ENCODE results near the gene RYR2. TPM values are rescaled to one million over a fixed set of nuclear protein-coding genes. Genes with fewer than 3 reads are reported as not detected.

Gene RYR2
- total and polyA plus RNA-seq, 9 of the 15 experiments (the other 6 are each of a cell fraction or from before 2014, with no cell fraction given) = 0.03 to 0.42 (median 0.14) TPM

DNA sequence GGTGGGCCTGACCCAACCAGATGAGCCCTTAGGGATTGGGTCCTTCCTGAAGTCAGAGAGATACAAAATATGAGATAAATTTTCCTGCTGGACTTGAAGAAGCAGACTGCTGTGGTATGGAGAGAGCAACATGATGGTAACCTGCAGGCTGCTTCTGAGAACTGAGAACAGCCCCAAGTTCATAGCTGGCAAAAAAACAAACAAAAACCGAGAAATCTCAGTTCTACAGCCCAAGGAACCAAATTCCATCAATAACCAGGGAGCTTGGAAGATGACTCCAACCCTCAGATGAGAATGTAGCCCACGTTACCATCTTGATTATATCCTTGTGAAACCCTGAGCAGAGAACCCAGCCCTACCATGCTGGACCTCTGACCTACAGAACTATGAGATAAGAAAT, 532.6 kb downstream of the RYR2 start:
- Histone ChIP-seq H4K20me1 (replicated peaks; ENCODE audit: control insufficient read depth, insufficient read depth, low read length) (no peaks in the 10 kb centered on the region), H3K27ac (ENCODE audit: extremely low read depth, low read depth, low read length) (no peak overlapping the region), H3K9me1 (ENCODE audit: control insufficient read depth, insufficient read depth, low read length) (no peaks in the 10 kb centered on the region), H3K4me3 (no peak overlapping the region), H2AFZ (ENCODE audit: low read depth, low read length) (no peak overlapping the region), H3K79me2 (ENCODE audit: control insufficient read depth, insufficient read depth, low read length) (no peaks in the 10 kb centered on the region), H3K9me3 (replicated peaks; ENCODE audit: control insufficient read depth, insufficient read depth, low read depth, low read length) (no peaks in the 10 kb centered on the region), H3K9ac (ENCODE audit: insufficient read depth in 1 of 2, low read depth in 2 of 2, low read length in 2 of 2) (no peak overlapping the region), H3K4me1 (replicated peaks in 1 of 2; ENCODE audit: control insufficient read depth in 2 of 2, insufficient read depth in 2 of 2, low read length in 2 of 2) (no peaks in the 10 kb centered on the region), H3K36me3 (ENCODE audit: control insufficient read depth, insufficient read depth, low read length) (no peaks in the 10 kb centered on the region), H3K27me3 (ENCODE audit: control insufficient read depth in 2 of 2, insufficient read depth in 2 of 2, low read length in 2 of 2) (no peaks in the 10 kb centered on the region), H3K4me2 (ENCODE audit: insufficient read depth, low read length) (no peak overlapping the region)
- TF ChIP-seq POLR3A (IDR thresholded peaks at IDR 0.05; ENCODE audit: borderline replicate concordance, extremely low read depth, insufficient read depth, insufficient read length) (no peak), ERF (CRISPR knock-in tag; IDR thresholded peaks at IDR 0.05) (no peak), KLF10 (CRISPR knock-in tag; IDR thresholded peaks at IDR 0.05) (no peak), ZNF124 (CRISPR knock-in tag; IDR thresholded peaks at IDR 0.05) (no peak), IRF1 (CRISPR knock-in tag; IDR thresholded peaks at IDR 0.05; ENCODE audit: borderline replicate concordance) (no peak), GABPA (tag; conservative IDR thresholded peaks at IDR 0.05; ENCODE audit: low read depth) (no peak), RAD21 (CRISPR knock-in tag; conservative IDR thresholded peaks at IDR 0.05 in 1 of 2, IDR thresholded peaks at IDR 0.05 in 1 of 2) (no peak)
- BruUV-seq (replicated peaks) = no TSS peak
- FAIRE-seq (no peak), DNase-seq (ENCODE audit: extremely low read depth in 1 of 4, low spot score in 3 of 4) (no peak), ATAC-seq (no peak)
- WGBS (ENCODE audit: insufficient coverage, low coverage, missing lambda C conversion rate) = 4% methylated on average over 2 of the region's 2 CpGs
- intact Hi-C loops (cut with micrococcal nuclease) (no loop called here), in situ Hi-C loops (cut with MboI) (loop anchor here (25.0 kb wide), 3 partner anchors 837 to 1462 kb away; partner anchors contain the start of gene HEATR1)
- POLR2A ChIA-PET = no interaction called here
- CTCF ChIA-PET (ENCODE audit: low intra/inter-chr PET ratio) = no interaction called here
